ENCODE data around the gene RPL10A.
"Not testable (repeated sequence)": the region's sequence is repeated elsewhere in the genome, so short reads cannot be mapped to it uniquely, and the experiment has no call there.

The RPL10A gene

GRCh38 chr6:35432291-35432690, 35.9 kb upstream of the RPL10A start:
- no peak overlapping the region for H3K4me3 ChIP-seq (ENCODE audit: low read depth in 1 of 5, low read length in 5 of 5)
- H3K27me3 ChIP-seq (ENCODE audit: control insufficient read depth in 5 of 5, insufficient read depth in 4 of 5, low read length in 5 of 5), result no peaks in the 10 kb centered on the region
- no peak overlapping the region for H3K27ac ChIP-seq (ENCODE audit: low read depth, low read length)
- H3K9ac ChIP-seq (ENCODE audit: low read length in 5 of 5), result no peak overlapping the region
- H3K4me1 ChIP-seq (ENCODE audit: control insufficient read depth in 5 of 5, insufficient read depth in 5 of 5, low read length in 5 of 5), result peaks cover 5 to 30% (median 23%) of the 10 kb centered on the region in 5 donors
- H3K36me3 ChIP-seq (ENCODE audit: control insufficient read depth in 5 of 5, insufficient read depth in 5 of 5, low read length in 5 of 5), result peaks cover 0 to 4% (median 1%) of the 10 kb centered on the region in 5 donors
- peaks cover 0 to 16% (median 8%) of the 10 kb centered on the region in 5 donors for H3K9me3 ChIP-seq (ENCODE audit: control insufficient read depth in 5 of 5, low read length in 5 of 5)

- not testable (repeated sequence) for H3K9ac ChIP-seq (ENCODE audit: low read length in 5 of 5); H3K27me3 ChIP-seq (ENCODE audit: control insufficient read depth in 5 of 5, insufficient read depth in 4 of 5, low read length in 5 of 5); H3K27ac ChIP-seq (ENCODE audit: low read depth, low read length)
Measured at GRCh38 chr6:35432702-35433101, 35.5 kb upstream of the RPL10A start.

GRCh38 chr6:35435074-35435837, 32.9 kb upstream of the RPL10A start:
- peaks cover 8 to 36% (median 31%) of the 10 kb centered on the region in 5 donors for H3K4me1 ChIP-seq (ENCODE audit: control insufficient read depth in 5 of 5, insufficient read depth in 5 of 5, low read length in 5 of 5)
- peak overlapping the region in 2 of 5 donors; percentile 26 to 48 for H3K9ac ChIP-seq (ENCODE audit: low read length in 5 of 5)
- H3K27ac ChIP-seq (ENCODE audit: low read depth, low read length), result peak overlapping the region; percentile 55
- no peaks in the 10 kb centered on the region for H3K36me3 ChIP-seq (ENCODE audit: control insufficient read depth in 5 of 5, insufficient read depth in 5 of 5, low read length in 5 of 5)
- no peak overlapping the region for H3K4me3 ChIP-seq (ENCODE audit: low read depth in 1 of 5, low read length in 5 of 5)
- no peaks in the 10 kb centered on the region for H3K27me3 ChIP-seq (ENCODE audit: control insufficient read depth in 5 of 5, insufficient read depth in 4 of 5, low read length in 5 of 5)
- H3K9me3 ChIP-seq (ENCODE audit: control insufficient read depth in 5 of 5, low read length in 5 of 5), result no peaks in the 10 kb centered on the region

More at GRCh38 chr6:35432702-35433101, 35.5 kb upstream of the RPL10A start:
- H3K9me3 ChIP-seq (ENCODE audit: control insufficient read depth in 5 of 5, low read length in 5 of 5), result peaks cover 0 to 16% (median 8%) of the 10 kb centered on the region in 5 donors
- not testable (repeated sequence) for H3K36me3 ChIP-seq (ENCODE audit: control insufficient read depth in 5 of 5, insufficient read depth in 5 of 5, low read length in 5 of 5); H3K4me3 ChIP-seq (ENCODE audit: low read depth in 1 of 5, low read length in 5 of 5)
- peaks cover 6 to 30% (median 24%) of the 10 kb centered on the region in 5 donors for H3K4me1 ChIP-seq (ENCODE audit: control insufficient read depth in 5 of 5, insufficient read depth in 5 of 5, low read length in 5 of 5)

GRCh38 chr6:35436071-35436857, 31.9 kb upstream of the RPL10A start:
- peak overlapping the region; percentile 55 for H3K27ac ChIP-seq (ENCODE audit: low read depth, low read length)
- H3K4me1 ChIP-seq (ENCODE audit: control insufficient read depth in 5 of 5, insufficient read depth in 5 of 5, low read length in 5 of 5), result peaks cover 8 to 36% (median 31%) of the 10 kb centered on the region in 5 donors
- no peak overlapping the region for H3K4me3 ChIP-seq (ENCODE audit: low read depth in 1 of 5, low read length in 5 of 5)
- H3K27me3 ChIP-seq (ENCODE audit: control insufficient read depth in 5 of 5, insufficient read depth in 4 of 5, low read length in 5 of 5), result no peaks in the 10 kb centered on the region
- no peaks in the 10 kb centered on the region for H3K9me3 ChIP-seq (ENCODE audit: control insufficient read depth in 5 of 5, low read length in 5 of 5)
- H3K36me3 ChIP-seq (ENCODE audit: control insufficient read depth in 5 of 5, insufficient read depth in 5 of 5, low read length in 5 of 5), result no peaks in the 10 kb centered on the region
- H3K9ac ChIP-seq (ENCODE audit: low read length in 5 of 5), result no peak overlapping the region

GRCh38 chr6:35438378-35439065, 29.7 kb upstream of the RPL10A start:
- H3K4me3 ChIP-seq (ENCODE audit: low read depth in 1 of 5, low read length in 5 of 5); H3K27ac ChIP-seq (ENCODE audit: low read depth, low read length); H3K27me3 ChIP-seq (ENCODE audit: control insufficient read depth in 5 of 5, insufficient read depth in 4 of 5, low read length in 5 of 5); H3K9me3 ChIP-seq (ENCODE audit: control insufficient read depth in 5 of 5, low read length in 5 of 5); H3K9ac ChIP-seq (ENCODE audit: low read length in 5 of 5); H3K36me3 ChIP-seq (ENCODE audit: control insufficient read depth in 5 of 5, insufficient read depth in 5 of 5, low read length in 5 of 5): not testable (repeated sequence)
- peaks cover 8 to 27% (median 25%) of the 10 kb centered on the region in 5 donors for H3K4me1 ChIP-seq (ENCODE audit: control insufficient read depth in 5 of 5, insufficient read depth in 5 of 5, low read length in 5 of 5)

- peaks cover 8 to 27% (median 25%) of the 10 kb centered on the region in 5 donors for H3K4me1 ChIP-seq (ENCODE audit: control insufficient read depth in 5 of 5, insufficient read depth in 5 of 5, low read length in 5 of 5)
- no peaks in the 10 kb centered on the region for H3K36me3 ChIP-seq (ENCODE audit: control insufficient read depth in 5 of 5, insufficient read depth in 5 of 5, low read length in 5 of 5)
- H3K4me3 ChIP-seq (ENCODE audit: low read depth in 1 of 5, low read length in 5 of 5), result no peak overlapping the region
- H3K27ac ChIP-seq (ENCODE audit: low read depth, low read length), result no peak overlapping the region
- no peak overlapping the region for H3K9ac ChIP-seq (ENCODE audit: low read length in 5 of 5)
- H3K9me3 ChIP-seq (ENCODE audit: control insufficient read depth in 5 of 5, low read length in 5 of 5), result no peaks in the 10 kb centered on the region
- H3K27me3 ChIP-seq (ENCODE audit: control insufficient read depth in 5 of 5, insufficient read depth in 4 of 5, low read length in 5 of 5), result no peaks in the 10 kb centered on the region
Measured at GRCh38 chr6:35439308-35439707, 28.9 kb upstream of the RPL10A start.

GRCh38 chr6:35441205-35441604, 27.0 kb upstream of the RPL10A start:
- H3K36me3 ChIP-seq (ENCODE audit: control insufficient read depth in 5 of 5, insufficient read depth in 5 of 5, low read length in 5 of 5), result no peaks in the 10 kb centered on the region
- H3K4me1 ChIP-seq (ENCODE audit: control insufficient read depth in 5 of 5, insufficient read depth in 5 of 5, low read length in 5 of 5), result peaks cover 2 to 11% (median 8%) of the 10 kb centered on the region in 5 donors
- no peaks in the 10 kb centered on the region for H3K27me3 ChIP-seq (ENCODE audit: control insufficient read depth in 5 of 5, insufficient read depth in 4 of 5, low read length in 5 of 5)
- no peaks in the 10 kb centered on the region for H3K9me3 ChIP-seq (ENCODE audit: control insufficient read depth in 5 of 5, low read length in 5 of 5)
- no peak overlapping the region for H3K4me3 ChIP-seq (ENCODE audit: low read depth in 1 of 5, low read length in 5 of 5)
- no peak overlapping the region for H3K27ac ChIP-seq (ENCODE audit: low read depth, low read length)
- no peak overlapping the region for H3K9ac ChIP-seq (ENCODE audit: low read length in 5 of 5)

GRCh38 chr6:35441642-35442041, 26.6 kb upstream of the RPL10A start:
- H3K9ac ChIP-seq (ENCODE audit: low read length in 5 of 5), result no peak overlapping the region
- H3K36me3 ChIP-seq (ENCODE audit: control insufficient read depth in 5 of 5, insufficient read depth in 5 of 5, low read length in 5 of 5), result no peaks in the 10 kb centered on the region
- no peaks in the 10 kb centered on the region for H3K9me3 ChIP-seq (ENCODE audit: control insufficient read depth in 5 of 5, low read length in 5 of 5)
- no peak overlapping the region for H3K4me3 ChIP-seq (ENCODE audit: low read depth in 1 of 5, low read length in 5 of 5)
- peaks cover 2 to 11% (median 6%) of the 10 kb centered on the region in 5 donors for H3K4me1 ChIP-seq (ENCODE audit: control insufficient read depth in 5 of 5, insufficient read depth in 5 of 5, low read length in 5 of 5)
- no peak overlapping the region for H3K27ac ChIP-seq (ENCODE audit: low read depth, low read length)
- no peaks in the 10 kb centered on the region for H3K27me3 ChIP-seq (ENCODE audit: control insufficient read depth in 5 of 5, insufficient read depth in 4 of 5, low read length in 5 of 5)

GRCh38 chr6:35442693-35443092, 25.5 kb upstream of the RPL10A start:
- no peak overlapping the region for H3K9ac ChIP-seq (ENCODE audit: low read length in 5 of 5)
- no peaks in the 10 kb centered on the region for H3K27me3 ChIP-seq (ENCODE audit: control insufficient read depth in 5 of 5, insufficient read depth in 4 of 5, low read length in 5 of 5)
- H3K36me3 ChIP-seq (ENCODE audit: control insufficient read depth in 5 of 5, insufficient read depth in 5 of 5, low read length in 5 of 5), result no peaks in the 10 kb centered on the region
- H3K4me1 ChIP-seq (ENCODE audit: control insufficient read depth in 5 of 5, insufficient read depth in 5 of 5, low read length in 5 of 5), result peaks cover 2 to 11% (median 5%) of the 10 kb centered on the region in 5 donors
- no peak overlapping the region for H3K4me3 ChIP-seq (ENCODE audit: low read depth in 1 of 5, low read length in 5 of 5)
- no peak overlapping the region for H3K27ac ChIP-seq (ENCODE audit: low read depth, low read length)
- H3K9me3 ChIP-seq (ENCODE audit: control insufficient read depth in 5 of 5, low read length in 5 of 5), result no peaks in the 10 kb centered on the region

All from subcutaneous abdominal adipose tissue (tissue), 5 donors.